Measurements from ENCODE around the gene ANP32B. TPM values are rescaled to one million over a fixed set of nuclear protein-coding genes. Genes with fewer than 3 reads are reported as not detected.

Gene ANP32B
- total RNA-seq, 1 donor from 2014 or later, result 98.5 TPM

GRCh38 chr9:98039607-98040017, 56.5 kb downstream of the ANP32B start:
- FAIRE-seq, result no peak
- Mint-ChIP-seq H3K4me3 (ENCODE audit: unreplicated experiment) (no peak overlapping the region), H3K27me3 (ENCODE audit: low read depth, unreplicated experiment) (peaks cover 9% of the 10 kb centered on the region), H3K9me3 (ENCODE audit: unreplicated experiment) (no peaks in the 10 kb centered on the region), H3K4me1 (ENCODE audit: low read depth, unreplicated experiment) (peaks cover 9% of the 10 kb centered on the region), H3K36me3 (ENCODE audit: low read depth, unreplicated experiment) (no peaks in the 10 kb centered on the region), H3K27ac (ENCODE audit: unreplicated experiment) (no peak overlapping the region)
- Histone ChIP-seq H3K36me3 (ENCODE audit: insufficient read depth, low read length) (no peaks in the 10 kb centered on the region), H2AFZ (ENCODE audit: low read depth, low read length) (no peak overlapping the region), H3K4me2 (ENCODE audit: low read length) (peak overlapping the region; percentile 39), H3K9me3 (ENCODE audit: insufficient read depth, low read depth, low read length) (no peaks in the 10 kb centered on the region), H3K4me3 (ENCODE audit: insufficient read depth, low read depth, low read length) (no peak overlapping the region), H3K79me2 (ENCODE audit: insufficient read depth, low read length) (no peaks in the 10 kb centered on the region), H3K27me3 (ENCODE audit: insufficient read depth, low read length) (no peaks in the 10 kb centered on the region), H3K27ac (ENCODE audit: low read depth, low read length) (no peak overlapping the region), H3K4me1 (ENCODE audit: insufficient read depth, low read length) (peaks cover 23% of the 10 kb centered on the region), H4K20me1 (ENCODE audit: insufficient read depth, low read length) (no peaks in the 10 kb centered on the region), H3K9ac (ENCODE audit: low read length) (no peak overlapping the region)
- TF ChIP-seq CTCF (IDR thresholded peaks at IDR 0.05; ENCODE audit: insufficient read depth, low read depth, low read length), result no peak
- no peak for TF ChIP-seq EZH2 (IDR thresholded peaks at IDR 0.05; ENCODE audit: insufficient read depth, low read length)
- peak; percentile 16 for DNase-seq (ENCODE audit: low read depth)

GRCh38 chr9:98040212-98040611, 57.1 kb downstream of the ANP32B start:
- H3K9ac ChIP-seq (ENCODE audit: low read length), result no peak overlapping the region
- Mint-ChIP-seq H3K27me3 (ENCODE audit: low read depth, unreplicated experiment) (peaks cover 11% of the 10 kb centered on the region), H3K9me3 (ENCODE audit: unreplicated experiment) (no peaks in the 10 kb centered on the region), H3K36me3 (ENCODE audit: low read depth, unreplicated experiment) (no peaks in the 10 kb centered on the region), H3K4me3 (ENCODE audit: unreplicated experiment) (no peak overlapping the region), H3K27ac (ENCODE audit: unreplicated experiment) (peak overlapping the region; percentile 7), H3K4me1 (ENCODE audit: low read depth, unreplicated experiment) (peaks cover 9% of the 10 kb centered on the region)
- no peaks in the 10 kb centered on the region for H3K27me3 ChIP-seq (ENCODE audit: insufficient read depth, low read length)
- TF ChIP-seq CTCF (IDR thresholded peaks at IDR 0.05; ENCODE audit: insufficient read depth, low read depth, low read length) (no peak), EZH2 (IDR thresholded peaks at IDR 0.05; ENCODE audit: insufficient read depth, low read length) (no peak)
- peaks cover 19% of the 10 kb centered on the region for H3K4me1 ChIP-seq (ENCODE audit: insufficient read depth, low read length)
- no peak overlapping the region for H3K4me2 ChIP-seq (ENCODE audit: low read length)
- no peak overlapping the region for H3K27ac ChIP-seq (ENCODE audit: low read depth, low read length)
- FAIRE-seq (no peak), DNase-seq (ENCODE audit: low read depth) (no peak)
- no peaks in the 10 kb centered on the region for H3K36me3 ChIP-seq (ENCODE audit: insufficient read depth, low read length)
- H4K20me1 ChIP-seq (ENCODE audit: insufficient read depth, low read length), result no peaks in the 10 kb centered on the region
- H3K4me3 ChIP-seq (ENCODE audit: insufficient read depth, low read depth, low read length), result no peak overlapping the region
- no peaks in the 10 kb centered on the region for H3K79me2 ChIP-seq (ENCODE audit: insufficient read depth, low read length)
- H3K9me3 ChIP-seq (ENCODE audit: insufficient read depth, low read depth, low read length), result no peaks in the 10 kb centered on the region
- H2AFZ ChIP-seq (ENCODE audit: low read depth, low read length), result no peak overlapping the region

GRCh38 chr9:98043915-98044314, 60.8 kb downstream of the ANP32B start:
- H4K20me1 ChIP-seq (ENCODE audit: insufficient read depth, low read length), result no peaks in the 10 kb centered on the region
- H3K27ac ChIP-seq (ENCODE audit: low read depth, low read length), result no peak overlapping the region
- Mint-ChIP-seq H3K27me3 (ENCODE audit: low read depth, unreplicated experiment) (peaks cover 6% of the 10 kb centered on the region), H3K4me1 (ENCODE audit: low read depth, unreplicated experiment) (peaks cover 6% of the 10 kb centered on the region), H3K27ac (ENCODE audit: unreplicated experiment) (no peak overlapping the region), H3K36me3 (ENCODE audit: low read depth, unreplicated experiment) (no peaks in the 10 kb centered on the region), H3K9me3 (ENCODE audit: unreplicated experiment) (no peaks in the 10 kb centered on the region), H3K4me3 (ENCODE audit: unreplicated experiment) (no peak overlapping the region)
- H3K9ac ChIP-seq (ENCODE audit: low read length), result no peak overlapping the region
- no peaks in the 10 kb centered on the region for H3K79me2 ChIP-seq (ENCODE audit: insufficient read depth, low read length)
- H3K4me3 ChIP-seq (ENCODE audit: insufficient read depth, low read depth, low read length), result no peak overlapping the region
- FAIRE-seq, result no peak
- no peak overlapping the region for H2AFZ ChIP-seq (ENCODE audit: low read depth, low read length)
- H3K4me2 ChIP-seq (ENCODE audit: low read length), result no peak overlapping the region
- no peaks in the 10 kb centered on the region for H3K9me3 ChIP-seq (ENCODE audit: insufficient read depth, low read depth, low read length)
- H3K4me1 ChIP-seq (ENCODE audit: insufficient read depth, low read length), result peaks cover 3% of the 10 kb centered on the region
- H3K27me3 ChIP-seq (ENCODE audit: insufficient read depth, low read length), result no peaks in the 10 kb centered on the region
- DNase-seq (ENCODE audit: low read depth), result no peak
- no peaks in the 10 kb centered on the region for H3K36me3 ChIP-seq (ENCODE audit: insufficient read depth, low read length)
- no peak for TF ChIP-seq CTCF (IDR thresholded peaks at IDR 0.05; ENCODE audit: insufficient read depth, low read depth, low read length)
- TF ChIP-seq EZH2 (IDR thresholded peaks at IDR 0.05; ENCODE audit: insufficient read depth, low read length), result no peak

Data from astrocyte (in vitro differentiated cells and primary cell).